Occipital lobe (tissue), 2 donors: ENCODE results near the gene KANK3. TPM values are rescaled to one million over a fixed set of nuclear protein-coding genes. Genes with fewer than 3 reads are reported as not detected.
"Not testable (repeated sequence)": the region's sequence is repeated elsewhere in the genome, so short reads cannot be mapped to it uniquely, and the experiment has no call there.

Experiments used
- DNase-seq: peaks from one replicate; lab custom pipeline; 2025; lab: John Stamatoyannopoulos, UW
- total RNA-seq: library from RNA; depleted of rRNA; stranded (reverse); fragments of >200 nt; gene quantifications from one replicate; pipeline ENCODE4 v1.2.3, GENCODE V29; 2014

Gene KANK3
- total RNA-seq = 5.1 TPM

DNA sequence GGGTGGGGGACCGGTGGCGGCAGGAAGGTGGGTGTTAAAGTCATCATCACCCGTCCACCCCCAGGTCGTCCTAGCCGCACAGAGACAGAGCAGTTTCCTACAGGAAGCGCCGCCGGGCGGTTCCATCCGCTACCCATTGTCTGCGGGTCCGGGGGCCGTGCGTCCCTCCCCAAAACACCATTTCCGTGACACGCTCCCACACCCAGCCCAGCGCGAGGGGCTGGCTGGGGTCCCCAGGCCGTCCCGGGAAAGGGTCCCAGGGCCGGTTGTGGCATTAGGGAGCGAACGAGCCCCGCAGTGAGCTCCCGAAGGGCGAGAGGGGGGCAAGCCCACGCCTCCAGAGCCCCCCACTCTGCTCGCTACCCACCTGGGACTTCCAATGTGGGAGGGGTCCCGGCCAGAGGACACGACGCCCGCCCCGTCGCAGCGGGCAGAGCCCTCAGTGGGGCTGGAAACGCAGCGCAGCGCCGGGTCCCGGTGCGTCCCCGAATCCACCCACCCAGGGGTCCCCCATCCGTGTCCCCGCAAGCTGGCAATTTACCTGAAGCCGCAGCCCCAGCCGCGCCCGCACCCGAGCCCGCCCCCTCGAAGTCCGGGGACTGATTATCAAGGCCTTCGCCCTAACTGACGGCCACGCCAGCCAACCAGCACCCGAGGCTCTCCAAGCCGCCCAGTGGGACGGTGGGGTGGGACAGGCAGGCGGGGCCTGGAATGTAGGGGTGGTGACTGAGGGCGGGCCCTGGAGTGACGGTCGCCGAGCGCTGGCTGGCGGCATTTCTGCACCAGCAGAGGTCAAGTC, at the start of gene KANK3:
TSS of gene KANK3 (minus strand) at position 579 of the 799 bp plus-strand sequence. CDS start 5,434 bp downstream, outside the sequence.
- peak; percentile 82 for DNase-seq

DNA sequence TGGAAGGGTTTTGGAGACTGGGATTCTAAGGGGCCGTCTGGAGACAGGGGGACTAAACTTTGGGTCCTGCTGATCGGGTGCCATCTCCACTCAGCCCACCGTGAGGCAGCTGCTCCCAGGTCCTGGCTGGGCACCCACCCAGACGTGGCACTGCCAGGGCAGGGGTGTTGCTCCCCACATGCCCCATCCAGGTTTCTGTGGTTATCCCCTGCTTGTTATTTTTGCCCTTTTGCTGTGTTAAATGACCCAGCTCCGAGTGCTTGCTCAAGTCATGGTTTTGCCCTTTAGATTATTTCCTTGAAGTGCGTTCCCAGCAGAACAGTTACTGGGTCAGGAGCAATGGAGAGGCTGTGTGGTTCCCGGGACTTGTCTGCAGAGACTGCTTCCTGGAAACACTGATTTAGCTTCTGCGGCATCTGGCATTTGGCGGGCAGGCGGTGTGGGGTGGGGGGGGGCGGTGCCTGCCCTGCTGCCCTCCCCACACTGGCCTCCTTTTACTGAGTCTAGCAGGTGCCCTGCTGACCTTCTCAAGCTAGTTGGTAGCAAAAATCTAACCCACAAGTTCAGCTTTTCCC, 49.0 kb upstream of the KANK3 start:
- no peak for DNase-seq

DNA sequence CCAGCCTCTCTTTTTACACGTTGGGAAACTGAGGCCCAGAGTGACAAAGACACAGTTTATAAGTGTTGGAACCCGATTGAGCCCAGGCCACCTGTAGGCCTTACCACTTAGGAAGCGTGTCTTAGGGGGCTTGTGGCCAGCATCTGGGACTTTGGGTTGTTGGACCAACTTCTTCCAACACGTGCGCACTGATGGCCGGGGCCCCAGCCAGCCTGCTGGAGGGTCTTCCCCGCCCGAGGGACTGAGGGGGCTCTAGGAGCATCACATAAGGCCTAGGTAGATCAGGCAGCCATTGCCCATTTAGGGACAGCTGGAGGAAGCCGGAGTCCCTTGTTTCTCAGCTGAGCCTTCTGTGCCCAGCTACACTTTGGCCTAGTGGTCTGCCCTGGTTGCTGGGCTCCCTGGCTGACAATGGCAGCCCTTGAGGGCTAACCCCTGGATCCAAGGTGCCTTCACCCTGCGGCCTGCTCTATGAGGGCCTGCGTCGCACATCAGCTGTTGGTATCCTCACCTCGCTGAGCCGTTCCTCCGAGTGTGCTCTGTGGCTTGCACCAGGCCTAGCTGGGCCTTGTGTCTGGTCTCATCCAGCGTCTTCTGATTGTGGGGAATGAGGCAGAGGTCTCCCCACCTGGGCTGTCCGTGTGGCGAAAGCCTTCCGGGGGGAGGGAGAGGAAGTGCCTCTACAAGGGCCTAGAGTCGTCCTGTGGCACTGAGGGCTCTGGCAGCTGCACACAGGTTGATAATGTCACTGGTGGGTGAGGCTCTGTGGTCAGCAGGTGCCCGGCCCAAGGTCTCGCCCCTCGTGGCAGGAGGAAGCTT, 48.3 kb upstream of the KANK3 start:
- no peak for DNase-seq

DNA sequence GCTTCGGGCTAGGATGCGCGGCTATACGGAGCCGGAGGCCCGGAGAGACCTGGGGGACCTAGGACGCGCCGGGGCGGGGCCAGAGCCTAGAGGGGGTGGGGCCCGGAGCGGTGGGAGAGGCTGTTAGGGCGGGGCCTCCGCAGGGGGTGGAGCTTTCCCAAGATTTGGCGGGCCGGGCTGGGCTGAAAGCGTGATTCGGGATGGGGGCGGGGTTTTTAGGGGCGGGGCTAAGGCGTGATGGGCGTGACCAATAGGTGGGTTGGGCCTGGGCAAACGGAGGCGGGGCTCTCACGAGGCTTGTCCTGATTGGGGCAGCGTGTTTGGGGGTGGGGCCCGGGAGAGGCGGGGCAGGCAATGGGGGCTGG, 47.5 kb upstream of the KANK3 start:
- DNase-seq = peak; percentile 94

DNA sequence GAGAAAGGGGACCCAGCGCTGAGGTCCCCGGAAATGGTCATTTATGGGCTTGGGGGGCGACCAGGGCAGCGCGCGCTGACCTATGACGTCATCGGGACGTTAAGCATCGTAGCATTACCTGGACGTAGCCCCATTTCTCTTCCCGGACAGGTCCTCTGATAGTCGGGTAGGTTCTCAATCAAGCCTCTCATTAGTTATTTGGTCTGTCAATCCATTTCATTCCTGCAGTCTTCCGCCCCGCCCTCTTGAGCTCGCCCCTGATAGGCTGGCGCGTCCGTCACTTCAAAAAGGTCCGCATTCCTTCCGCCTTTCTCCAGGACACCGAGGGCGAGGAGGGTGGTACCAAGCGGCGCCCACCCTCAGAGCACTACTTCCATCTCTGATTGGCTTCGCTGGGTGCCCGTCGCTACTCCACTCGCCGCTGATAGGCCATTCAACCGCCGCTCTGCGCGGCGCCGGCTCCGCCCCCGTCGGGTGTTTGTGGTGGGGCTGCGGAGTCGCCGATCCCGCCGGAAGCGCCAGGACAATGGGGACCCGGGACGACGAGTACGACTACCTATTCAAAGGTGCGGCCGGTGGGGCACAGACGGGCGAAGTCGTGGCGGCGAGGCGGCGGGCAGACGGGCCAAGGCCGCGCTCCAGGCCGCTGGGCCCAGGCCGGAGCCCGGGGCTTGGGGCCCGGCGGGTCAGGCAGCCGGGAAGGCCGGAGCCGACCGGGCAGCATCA, 47.0 kb upstream of the KANK3 start, which contains the start of gene RAB11B:
TSS of gene RAB11B (plus strand) at position 470 of the 726 bp plus-strand sequence. CDS start at position 527, 57 bp downstream.
- DNase-seq = peak; percentile 100

DNA sequence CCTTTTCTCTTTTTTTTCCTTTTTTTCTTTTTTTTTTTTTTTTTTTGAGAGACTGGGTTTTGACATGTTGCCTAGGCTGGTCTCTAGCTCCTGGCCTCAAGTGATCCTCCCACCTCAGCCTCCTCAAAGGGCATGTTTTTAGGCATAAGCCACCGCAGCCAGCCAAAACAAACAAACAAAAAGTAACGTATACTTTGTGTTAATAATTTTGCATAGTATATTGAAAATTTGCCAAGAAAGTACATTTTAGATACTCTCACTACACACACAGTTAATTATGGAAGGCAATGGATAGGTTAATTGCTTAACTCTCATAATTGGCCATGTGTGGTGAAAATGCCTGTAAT, 45.5 kb upstream of the KANK3 start:
- no peak for DNase-seq

DNA sequence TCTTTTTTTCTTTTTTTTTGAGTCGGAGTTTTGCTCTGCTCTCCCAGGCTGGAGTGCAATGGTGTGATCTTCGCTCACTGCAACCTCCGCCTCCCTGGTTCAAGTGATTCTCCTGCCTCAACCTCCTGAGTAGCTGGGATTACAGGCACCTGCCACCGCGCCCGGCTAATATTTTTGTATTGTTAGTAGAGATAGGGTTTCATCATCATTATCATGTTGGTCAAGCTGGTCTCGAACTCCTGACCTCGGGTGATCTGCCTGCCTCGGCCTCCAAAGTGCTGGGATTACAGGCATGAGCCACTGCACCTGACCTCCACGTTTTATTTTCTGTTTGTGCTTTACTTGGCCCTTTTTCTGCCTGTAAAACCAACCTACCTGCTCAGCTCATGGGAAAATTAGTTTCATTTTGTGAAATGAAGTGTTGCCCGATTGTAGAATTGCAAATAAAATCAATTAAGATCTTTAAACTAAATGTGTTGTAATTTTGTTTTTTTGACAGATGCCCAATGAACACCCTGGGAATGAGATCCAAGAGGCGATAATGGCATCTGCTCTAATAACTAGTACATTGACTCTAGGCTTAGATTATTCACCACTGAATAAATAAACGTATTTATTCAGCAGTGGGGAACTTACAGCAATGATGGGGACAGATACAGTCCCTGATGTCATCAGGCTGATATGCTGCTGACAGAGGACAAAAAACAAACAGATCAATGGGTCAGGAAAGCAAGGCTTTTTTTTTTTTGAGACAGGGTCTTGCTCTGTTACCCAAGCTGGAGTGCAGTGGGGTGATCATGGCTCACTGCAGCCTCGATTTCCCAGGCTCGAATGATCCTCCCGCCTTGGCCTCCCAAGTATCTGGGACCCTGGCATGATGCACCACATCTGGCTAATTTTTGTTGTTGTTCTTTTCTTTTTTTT, 44.9 kb upstream of the KANK3 start:
- no peak for DNase-seq

DNA sequence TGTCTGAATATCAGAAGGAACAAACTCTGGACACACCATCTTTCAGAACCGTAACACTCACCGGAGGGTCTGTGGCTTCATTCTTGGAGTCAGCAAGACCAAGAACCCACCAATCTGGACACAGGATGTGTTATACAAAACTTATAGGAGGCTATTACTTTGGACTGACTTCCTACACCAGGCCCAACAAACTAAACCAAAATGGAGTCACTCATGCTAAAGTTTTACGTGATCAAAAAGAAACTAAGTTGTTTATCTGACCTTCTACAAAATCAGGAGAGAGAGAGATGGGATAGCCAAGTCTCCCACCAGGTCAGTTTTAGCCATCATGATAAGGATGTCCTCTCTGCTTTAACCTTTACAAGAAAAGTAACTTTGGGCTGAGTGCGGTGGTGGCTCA, 43.9 kb upstream of the KANK3 start:
- DNase-seq = no peak

DNA sequence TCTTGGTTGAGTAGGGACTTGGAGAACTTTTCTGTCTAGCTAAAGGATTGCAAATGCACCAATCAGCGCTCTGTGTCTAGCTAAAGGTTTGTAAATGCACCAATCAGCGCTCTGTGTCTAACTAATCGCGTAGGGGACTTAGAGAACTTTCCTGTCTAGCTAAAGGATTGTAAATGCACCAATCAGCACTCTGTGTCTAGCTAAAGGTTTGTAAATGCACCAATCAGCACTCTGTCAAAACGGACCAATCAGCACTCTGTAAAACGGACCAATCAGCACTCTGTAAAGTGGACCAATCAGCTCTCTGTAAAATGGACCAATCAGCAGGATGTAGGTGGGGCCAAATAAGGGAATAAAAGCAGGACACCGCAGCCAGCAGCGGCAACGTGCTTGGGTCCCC, 43.4 kb upstream of the KANK3 start:
- DNase-seq = not testable (repeated sequence)

DNA sequence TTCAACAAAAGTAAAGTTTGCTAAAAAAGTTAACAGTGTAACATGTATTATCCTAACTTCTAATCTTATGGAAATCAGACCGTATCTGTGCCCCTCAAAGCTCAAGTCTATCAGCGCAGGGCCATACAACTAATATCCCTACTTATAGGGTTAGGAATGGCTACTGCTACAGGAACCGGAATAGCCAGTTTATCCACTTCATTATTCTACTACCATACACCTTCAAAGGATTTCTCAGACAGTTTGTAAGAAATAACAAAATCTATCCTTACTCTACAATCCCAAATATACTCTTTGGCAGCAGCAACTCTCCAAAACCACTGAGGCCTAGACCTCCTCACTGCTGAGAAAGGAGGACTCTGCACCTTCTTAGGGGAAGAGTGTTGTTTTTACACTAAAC, 42.5 kb upstream of the KANK3 start:
- DNase-seq = not testable (repeated sequence)

DNA sequence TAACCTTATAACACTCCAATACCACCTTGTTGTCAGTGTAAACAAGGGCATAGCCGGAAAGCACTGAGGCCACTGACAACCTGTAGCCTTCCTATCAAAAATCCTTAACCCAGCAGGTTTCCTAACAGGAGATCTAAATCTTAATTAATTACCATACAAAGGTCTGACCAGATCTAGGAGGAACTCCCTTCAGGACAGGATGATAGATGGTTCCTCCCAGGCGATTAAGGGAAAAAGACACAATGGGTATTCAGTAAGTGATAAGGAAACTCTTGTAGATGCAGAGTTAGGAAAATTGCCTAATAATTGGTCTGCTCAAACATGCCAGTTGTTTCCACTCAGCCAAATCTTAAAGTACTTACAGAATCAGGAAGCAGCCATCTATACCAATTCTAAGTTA, 42.0 kb upstream of the KANK3 start:
- DNase-seq = not testable (repeated sequence)

DNA sequence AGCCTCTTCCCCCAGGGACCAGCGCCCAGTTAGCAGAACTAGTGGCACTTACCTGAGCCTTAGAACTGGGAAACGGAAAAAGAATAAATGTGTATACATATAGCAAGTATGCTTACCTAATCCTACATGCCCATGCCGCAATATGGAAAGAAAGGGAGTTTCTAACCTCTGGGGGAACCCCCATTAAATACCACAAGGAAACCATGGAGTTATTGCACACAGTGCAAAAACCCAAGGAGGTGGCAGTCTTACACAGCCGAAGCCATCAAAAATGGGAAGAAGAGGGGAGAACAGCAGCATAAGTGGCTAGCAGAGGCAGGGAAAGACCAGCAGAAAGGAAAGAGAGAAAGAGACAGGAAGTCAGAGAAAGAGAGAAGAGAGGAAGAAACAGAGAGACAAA, 41.5 kb upstream of the KANK3 start:
- not testable (repeated sequence) for DNase-seq

DNA sequence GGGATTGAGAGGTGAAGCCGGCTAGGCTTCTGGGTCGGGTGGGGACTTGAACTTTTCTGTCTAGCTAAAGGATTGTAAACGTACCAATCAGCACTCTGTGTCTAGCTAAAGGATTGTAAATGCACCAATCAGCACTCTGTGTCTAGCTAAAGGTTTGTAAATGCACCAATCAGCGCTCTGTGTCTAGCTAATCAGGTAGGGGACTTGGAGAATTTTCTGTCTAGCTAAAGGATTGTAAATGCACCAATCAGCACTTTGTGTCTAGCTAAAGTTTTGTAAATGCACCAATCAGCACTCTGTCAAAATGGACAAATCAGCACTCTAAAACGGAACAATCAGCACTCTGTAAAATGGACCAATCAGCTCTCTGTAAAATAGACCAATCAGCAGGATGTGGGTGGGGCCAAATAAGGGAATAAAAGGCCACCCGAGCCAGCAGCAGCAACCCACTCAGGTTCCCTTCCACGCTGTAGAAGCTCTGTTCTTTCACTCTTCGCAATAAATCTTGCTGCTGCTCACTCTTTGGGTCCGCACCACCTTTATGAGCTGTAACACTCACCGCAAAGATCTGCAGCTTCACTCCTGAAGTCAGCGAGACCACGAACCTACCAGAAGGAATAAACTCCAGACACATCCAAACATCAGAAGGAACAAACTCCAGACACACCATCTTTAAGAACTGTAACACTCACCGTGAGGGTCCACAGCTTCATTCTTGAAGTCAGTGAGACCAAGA, 36.3 kb upstream of the KANK3 start:
- not testable (repeated sequence) for DNase-seq

DNA sequence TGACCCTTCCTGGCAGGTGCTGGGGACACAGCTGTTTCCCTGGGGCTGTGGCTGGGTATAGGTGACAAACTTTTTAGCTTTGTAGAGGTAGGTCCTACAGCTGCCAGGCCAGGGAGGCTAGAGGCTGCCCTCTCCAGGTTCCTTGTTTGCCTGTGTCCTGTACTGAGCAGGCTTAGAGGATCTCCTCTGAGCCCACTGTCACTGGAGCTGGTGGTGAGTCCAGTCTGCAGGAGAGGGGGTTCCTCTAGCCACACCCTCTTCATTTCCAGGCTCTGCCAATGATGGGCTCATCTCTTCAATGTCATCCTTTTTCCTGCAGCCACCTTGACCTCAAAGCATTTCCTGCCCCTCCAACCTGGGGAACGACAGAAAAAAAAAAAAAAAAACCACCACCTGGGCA, 34.5 kb upstream of the KANK3 start:
- DNase-seq = no peak

DNA sequence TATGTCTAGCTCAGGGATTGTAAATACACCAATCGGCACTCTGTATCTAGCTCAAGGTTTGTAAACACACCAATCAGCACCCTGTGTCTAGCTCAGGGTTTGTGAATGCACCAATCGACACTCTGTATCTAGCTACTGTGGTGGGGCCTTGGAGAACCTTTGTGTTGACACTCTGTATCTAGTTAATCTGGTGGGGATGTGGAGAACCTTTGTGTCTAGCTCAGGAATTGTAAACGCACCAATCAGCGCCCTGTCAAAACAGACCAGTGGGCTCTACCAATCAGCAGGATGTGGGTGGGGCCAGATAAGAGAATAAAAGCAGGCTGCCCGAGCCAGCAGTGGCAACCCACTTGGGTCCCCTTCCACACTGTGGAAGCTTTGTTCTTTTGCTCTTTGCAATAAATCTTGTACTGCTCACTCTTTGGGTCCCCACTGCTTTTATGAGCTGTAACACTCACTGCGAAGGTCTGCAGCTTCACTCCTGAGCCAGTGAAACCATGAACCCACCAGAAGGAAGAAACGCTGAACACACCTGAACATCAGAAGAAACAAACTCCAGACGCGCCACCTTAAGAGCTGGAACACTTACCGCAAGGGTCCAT, 33.4 kb upstream of the KANK3 start:
- DNase-seq = not testable (repeated sequence)

DNA sequence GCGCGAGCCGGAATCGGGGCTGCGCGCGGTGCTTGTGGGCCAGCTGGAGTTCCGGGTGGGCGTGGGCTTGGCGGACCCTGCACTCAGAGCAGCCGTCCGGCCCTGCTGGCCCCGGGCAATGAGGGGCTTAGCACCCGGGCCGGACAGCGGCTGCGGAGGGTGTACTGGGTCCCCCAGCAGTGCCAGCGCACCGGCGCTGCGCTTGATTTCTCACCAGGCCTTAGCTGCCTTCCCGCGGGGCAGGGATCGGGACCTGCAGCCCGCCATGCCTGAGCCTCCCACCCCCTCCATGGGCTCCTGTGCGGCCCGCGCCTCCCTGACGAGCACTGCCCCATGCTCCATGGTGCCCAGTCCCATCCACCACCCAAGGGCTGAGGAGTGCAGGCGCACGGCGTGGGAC, 32.7 kb upstream of the KANK3 start:
- not testable (repeated sequence) for DNase-seq

DNA sequence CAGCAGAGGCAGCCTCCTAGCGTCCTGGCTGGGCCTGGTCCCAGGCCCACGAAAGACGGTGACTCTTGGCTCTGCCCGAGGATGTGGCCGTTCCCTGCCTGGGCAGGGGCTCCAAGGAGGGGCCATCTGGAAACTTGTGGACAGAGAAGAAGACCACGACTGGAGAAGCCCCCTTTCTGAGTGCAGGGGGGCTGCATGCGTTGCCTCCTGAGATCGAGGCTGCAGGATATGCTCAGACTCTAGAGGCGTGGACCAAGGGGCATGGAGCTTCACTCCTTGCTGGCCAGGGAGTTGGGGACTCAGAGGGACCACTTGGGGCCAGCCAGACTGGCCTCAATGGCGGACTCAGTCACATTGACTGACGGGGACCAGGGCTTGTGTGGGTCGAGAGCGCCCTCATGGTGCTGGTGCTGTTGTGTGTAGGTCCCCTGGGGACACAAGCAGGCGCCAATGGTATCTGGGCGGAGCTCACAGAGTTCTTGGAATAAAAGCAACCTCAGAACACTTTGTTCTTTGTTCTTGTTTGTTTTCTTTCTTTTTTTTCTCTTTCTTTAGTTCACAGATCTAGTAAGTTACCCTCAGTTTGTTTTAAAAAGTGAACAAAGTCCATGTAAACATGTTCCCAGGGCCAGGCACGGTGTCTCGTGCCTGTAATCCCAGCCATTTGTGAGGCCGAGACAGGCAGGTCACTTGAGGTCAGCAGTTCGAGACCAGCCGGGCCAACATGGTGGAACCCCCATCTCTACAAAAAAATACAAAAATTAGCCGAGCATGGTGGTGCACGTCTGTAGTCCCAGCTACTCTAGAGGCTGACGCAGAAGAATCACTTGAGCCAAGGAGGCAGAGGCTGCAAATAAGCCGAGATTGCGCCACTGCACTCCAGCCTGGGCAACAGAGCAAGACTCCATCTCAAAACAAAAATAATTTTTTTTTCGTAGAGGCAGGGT, 31.1 kb upstream of the KANK3 start:
- no peak for DNase-seq
